Right lobe of liver (tissue), 6 donors: ENCODE data around the gene ZDHHC3. TPM values are rescaled to one million over a fixed set of nuclear protein-coding genes. Genes with fewer than 3 reads are reported as not detected.

ENCODE experiments used
- ATAC-seq, 4 donors: fragments of 200-7000 bp; cut with Tn5 transposase; one replicate each; pipeline ENCODE4 v1.9.1; 2020; ENCODE audit warnings: mild to moderate bottlenecking in 4 of 4, moderate library complexity in 4 of 4
- DNase-seq, 3 donors: peaks; one replicate each; pipeline ENCODE4 v3.0.0-alpha.2; 2020
- H3K27ac ChIP-seq, 3 donors: fragments of 200-600 bp; one replicate each; pipeline ENCODE4 v1.8.0; 2022
- H3K27me3 ChIP-seq, 2 donors: fragments of 200-600 bp; one replicate each; pipeline ENCODE4 v1.8.0; 2022
- H3K36me3 ChIP-seq, 4 donors: fragments of 200-600 bp; sonication (generic) in 1 of 4; one replicate each; pipeline versions ENCODE4 v1.5.1 to v1.8.0; 2017 to 2022; ENCODE audit warnings: control low read depth in 1 of 4
- H3K4me1 ChIP-seq, 4 donors: fragments of 200-600 bp; sonication (generic) in 1 of 4; one replicate each; pipeline versions ENCODE4 v1.5.1 to v1.8.0; 2017 to 2022; ENCODE audit warnings: control low read depth in 1 of 4
- H3K4me3 ChIP-seq, 3 donors: fragments of 200-600 bp; one replicate each; pipeline ENCODE4 v1.8.0; 2022
- H3K9me3 ChIP-seq, 4 donors: fragments of 200-600 bp; sonication (generic) in 1 of 4; one replicate each; pipeline versions ENCODE4 v1.5.1 to v1.8.0; 2017 to 2022; ENCODE audit warnings: control low read depth in 1 of 4
- POLR2A ChIP-seq: fragments of 450-650 bp; IDR thresholded peaks from one replicate; pipeline ENCODE4 v1.6.1; 2017; ENCODE audit warnings: antibody characterized with exemption, mild to moderate bottlenecking
- WGBS: methylation state at CpG from one replicate; pipeline ENCODE4 v1.1.6; 2018; ENCODE audit warnings: low coverage, low lambda C conversion rate; ENCODE audit not compliant: insufficient coverage; ENCODE audit errors: missing lambda C conversion rate; 5-methylcytosine and 5-hydroxymethylcytosine counted together
- intact Hi-C, 2 donors: fragments of 100-400 bp; cut with DNase I; formaldehyde crosslinking; loops; one replicate each; pipeline versions ENCODE4 v1.11.2 to v1.14.1; 2022
- long read RNA-seq: library from polyadenylated mRNA; unstranded; transcript quantifications from one replicate; pipeline ENCODE4 v2.0.0, GENCODE V29; 2019
- total RNA-seq, 6 experiments: library from RNA; depleted of rRNA in 2 of 6; stranded (reverse); fragments of >200 nt in 2 of 6; fragmentation: NEBNext Ultra II Directional in 3 of 6; extraction: Animal tissue kit (Norgen Biotek cat#: 25700) in 3 of 6; gene quantifications; one replicate each; pipeline versions ENCODE4 v1.1.0 to v1.2.4, GENCODE V29; 2016 to 2023
- TF ChIP-seq, protein P1 (sequence below), 4 donors: fragments of 200-600 bp in 3 of 4; fragments of 450-650 bp in 1 of 4; IDR thresholded peaks; one replicate each; pipeline versions ENCODE4 v1.5.1 to v1.8.0; 2016 to 2022; ENCODE audit warnings: antibody characterized with exemption in 4 of 4, mild to moderate bottlenecking in 2 of 4
- donor health status: DM: no; HTN: yes; CAD: no.
- donor health status: DM: no; HTN: no; CAD: no.
- donor health status: DM: no; HTN: no; CAD: no.
- donor health status: DM: no; HTN: yes; CAD: no.
- donor health status: DM: no; HTN: yes; CAD: no.

ZDHHC3 gene, protein sequence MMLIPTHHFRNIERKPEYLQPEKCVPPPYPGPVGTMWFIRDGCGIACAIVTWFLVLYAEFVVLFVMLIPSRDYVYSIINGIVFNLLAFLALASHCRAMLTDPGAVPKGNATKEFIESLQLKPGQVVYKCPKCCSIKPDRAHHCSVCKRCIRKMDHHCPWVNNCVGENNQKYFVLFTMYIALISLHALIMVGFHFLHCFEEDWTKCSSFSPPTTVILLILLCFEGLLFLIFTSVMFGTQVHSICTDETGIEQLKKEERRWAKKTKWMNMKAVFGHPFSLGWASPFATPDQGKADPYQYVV
- total RNA-seq, result 10 to 100 TPM; 27.5 to 36.7 (median 32.0) TPM
- long read RNA-seq, partial matches to known transcripts, result 0 of 4 reads
- long read RNA-seq, other reads (novel, unspliced or antisense), result 1 of 4 reads

DNA sequence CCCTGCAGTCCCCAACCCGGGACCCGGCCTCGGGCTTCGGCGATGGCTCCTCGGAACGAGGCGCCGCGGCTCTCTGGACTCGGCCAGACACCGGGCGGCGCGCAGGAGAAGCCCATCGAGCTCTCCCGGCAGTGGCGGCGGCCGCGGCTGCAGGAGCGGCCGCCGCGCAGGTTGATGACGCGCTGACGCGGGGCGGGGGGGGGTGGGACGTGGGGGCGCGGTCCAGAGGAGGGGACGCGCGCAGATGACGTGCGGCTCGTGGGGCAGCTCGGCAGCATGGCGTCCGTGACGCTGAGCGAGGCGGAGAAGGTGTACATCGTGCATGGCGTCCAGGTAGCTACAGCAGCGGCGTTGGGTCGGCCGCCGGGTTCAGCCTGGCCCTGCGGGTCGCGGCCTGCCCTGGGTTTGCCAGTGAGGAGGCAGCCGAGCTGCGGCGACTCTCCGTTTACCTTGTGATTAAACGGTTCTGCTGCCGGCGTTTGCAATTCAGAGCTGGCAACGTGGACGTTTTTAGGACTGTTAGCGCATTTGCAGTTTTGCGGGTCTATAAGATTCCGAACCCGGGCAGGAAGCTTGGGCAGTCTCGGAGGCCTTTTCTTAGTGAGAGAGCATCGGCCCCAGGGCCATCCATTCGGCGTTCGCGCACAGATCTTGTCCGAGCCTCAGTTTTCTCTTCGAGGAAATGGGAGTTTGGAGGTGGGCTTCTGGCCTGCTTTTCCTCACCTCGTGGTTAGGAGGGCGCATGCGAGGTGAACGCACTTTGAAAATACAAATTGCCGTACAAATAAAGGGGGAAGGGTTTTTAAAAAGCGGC lies at the start of gene ZDHHC3, which contains the start of gene EXOSC7:
ZDHHC3 (minus strand) TSS at position 173 of the 814 bp plus-strand sequence. CDS start 16,738 bp downstream, outside the sequence.
EXOSC7 (plus strand) TSS at position 243 of the 814 bp plus-strand sequence; CDS start at position 277, 34 bp downstream.
- no peaks in the 10 kb centered on the region for H3K9me3 ChIP-seq
- intact Hi-C loops, result no loop called here
- 0% methylated on average over 21 of the region's 82 CpGs for WGBS
- peak; percentile 90 to 93 (median 92) for ATAC-seq
- DNase-seq, result peak; percentile 90 to 91 (median 91)
- peaks cover 0 to 20% (median 0%) of the 10 kb centered on the region in 4 donors for H3K4me1 ChIP-seq
- TF ChIP-seq POLR2A, result peak; percentile 70
- TF ChIP-seq, protein P1, sequence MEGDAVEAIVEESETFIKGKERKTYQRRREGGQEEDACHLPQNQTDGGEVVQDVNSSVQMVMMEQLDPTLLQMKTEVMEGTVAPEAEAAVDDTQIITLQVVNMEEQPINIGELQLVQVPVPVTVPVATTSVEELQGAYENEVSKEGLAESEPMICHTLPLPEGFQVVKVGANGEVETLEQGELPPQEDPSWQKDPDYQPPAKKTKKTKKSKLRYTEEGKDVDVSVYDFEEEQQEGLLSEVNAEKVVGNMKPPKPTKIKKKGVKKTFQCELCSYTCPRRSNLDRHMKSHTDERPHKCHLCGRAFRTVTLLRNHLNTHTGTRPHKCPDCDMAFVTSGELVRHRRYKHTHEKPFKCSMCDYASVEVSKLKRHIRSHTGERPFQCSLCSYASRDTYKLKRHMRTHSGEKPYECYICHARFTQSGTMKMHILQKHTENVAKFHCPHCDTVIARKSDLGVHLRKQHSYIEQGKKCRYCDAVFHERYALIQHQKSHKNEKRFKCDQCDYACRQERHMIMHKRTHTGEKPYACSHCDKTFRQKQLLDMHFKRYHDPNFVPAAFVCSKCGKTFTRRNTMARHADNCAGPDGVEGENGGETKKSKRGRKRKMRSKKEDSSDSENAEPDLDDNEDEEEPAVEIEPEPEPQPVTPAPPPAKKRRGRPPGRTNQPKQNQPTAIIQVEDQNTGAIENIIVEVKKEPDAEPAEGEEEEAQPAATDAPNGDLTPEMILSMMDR (IDR thresholded peaks at IDR 0.05), result no peak
- H3K4me3 ChIP-seq, result peak within 1 kb of the TSS; percentile 72 to 93 (median 92)
- no peaks in the 10 kb centered on the region for H3K27me3 ChIP-seq
- peak within 1 kb of the TSS; percentile 52 to 81 (median 55) for H3K27ac ChIP-seq
- H3K36me3 ChIP-seq, result no peaks in the 10 kb centered on the region

- no peak for TF ChIP-seq POLR2A
- TF ChIP-seq, protein P1 (IDR thresholded peaks at IDR 0.05), result no peak
- WGBS, result 44% methylated on average over 6 of the region's 6 CpGs
- Histone ChIP-seq H3K4me1 (no peaks in the 10 kb centered on the region), H3K27me3 (no peaks in the 10 kb centered on the region), H3K27ac (peak overlapping the region in 1 of 3 donors; percentile 43), H3K36me3 (no peaks in the 10 kb centered on the region), H3K4me3 (no peak overlapping the region), H3K9me3 (no peaks in the 10 kb centered on the region)
- peak; percentile 7 to 51 (median 39) for ATAC-seq
- no peak for DNase-seq
- intact Hi-C loops, result no loop called here
Observed at GRCh38 chr3:45024542-45025255, 48.7 kb upstream of the ZDHHC3 start.

DNA sequence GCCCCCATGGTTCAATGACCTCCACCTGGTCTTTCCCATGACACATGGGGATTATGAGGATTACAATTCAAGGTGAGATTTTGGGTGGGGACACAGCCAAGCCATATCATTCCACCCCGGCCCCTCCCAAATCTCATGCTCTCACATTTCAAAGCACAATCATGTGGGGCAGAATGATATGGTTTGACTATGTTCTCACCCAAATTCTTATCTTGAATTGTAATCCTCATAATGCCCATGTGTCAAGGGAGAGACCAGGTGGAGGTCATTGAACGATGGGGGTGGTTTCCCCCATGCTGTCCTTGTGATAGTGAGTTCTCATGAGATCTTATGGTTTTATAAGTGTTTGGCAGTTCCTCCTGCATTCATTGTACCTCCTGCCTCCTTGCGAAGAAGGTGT lies 47.7 kb upstream of the ZDHHC3 start:
- ATAC-seq (no peak), DNase-seq (no peak)
- no peaks in the 10 kb centered on the region for H3K9me3 ChIP-seq
- no peak overlapping the region for H3K27ac ChIP-seq
- H3K4me3 ChIP-seq, result no peak overlapping the region
- no peaks in the 10 kb centered on the region for H3K27me3 ChIP-seq
- WGBS, result 53% methylated on average over 3 of the region's 3 CpGs
- no peaks in the 10 kb centered on the region for H3K4me1 ChIP-seq
- no peaks in the 10 kb centered on the region for H3K36me3 ChIP-seq
- TF ChIP-seq POLR2A, result no peak
- TF ChIP-seq, protein P1 (IDR thresholded peaks at IDR 0.05), result no peak
- intact Hi-C loops, result no loop called here

GRCh38 chr3:45021524-45022297 lies 45.7 kb upstream of the ZDHHC3 start:
- Histone ChIP-seq H3K4me1 (no peaks in the 10 kb centered on the region), H3K27ac (no peak overlapping the region), H3K36me3 (no peaks in the 10 kb centered on the region), H3K27me3 (no peaks in the 10 kb centered on the region), H3K9me3 (no peaks in the 10 kb centered on the region), H3K4me3 (no peak overlapping the region)
- ATAC-seq (no peak), DNase-seq (no peak)
- TF ChIP-seq, protein P1 (IDR thresholded peaks at IDR 0.05), result no peak
- no peak for TF ChIP-seq POLR2A
- intact Hi-C loops, result no loop called here
- 78% methylated on average over 9 of the region's 12 CpGs for WGBS
